ENCODE measurements around the gene SHMT2.

The SHMT2 gene

GRCh38 chr12:57190821-57191220 is 38.7 kb upstream of the SHMT2 start:
- TF ChIP-seq CTCF (conservative IDR thresholded peaks at IDR 0.05; ENCODE audit: low read depth), result no peak
- H3K27ac ChIP-seq, result peak overlapping the region; percentile 59
- ChIA-PET CTCF (interaction anchor here (0.7 to 0.9 kb wide), 2 partner anchors 15 to 16 kb away, joined by 3 to 4 read pairs; no protein-coding TSS in a partner anchor), POLR2A (ENCODE audit: low non-redundant PET) (no interaction called here)
- DNase-seq (ENCODE audit: low spot score), result no peak

GRCh38 chr12:57191410-57191809 is 38.1 kb upstream of the SHMT2 start:
- no peak for TF ChIP-seq CTCF (conservative IDR thresholded peaks at IDR 0.05; ENCODE audit: low read depth)
- peak overlapping the region; percentile 59 for H3K27ac ChIP-seq
- ChIA-PET CTCF (interaction anchor here (0.9 kb wide), 1 partner anchor 15 kb away, joined by 3 read pairs; no protein-coding TSS in a partner anchor), POLR2A (ENCODE audit: low non-redundant PET) (no interaction called here)
- no peak for DNase-seq (ENCODE audit: low spot score)

GRCh38 chr12:57192920-57193319 is 36.6 kb upstream of the SHMT2 start:
- peak overlapping the region; percentile 9; the same call in 1 of the 2 replicates for H3K27ac ChIP-seq
- no peak for DNase-seq (ENCODE audit: low spot score)
- TF ChIP-seq CTCF (conservative IDR thresholded peaks at IDR 0.05; ENCODE audit: low read depth), result no peak
- ChIA-PET POLR2A (ENCODE audit: low non-redundant PET) (no interaction called here), CTCF (no interaction called here)

- ChIA-PET CTCF (interaction anchor here (0.6 kb wide), 1 partner anchor 121 kb away, joined by 3 read pairs; no protein-coding TSS in a partner anchor), POLR2A (ENCODE audit: low non-redundant PET) (interaction anchor here (0.6 kb wide), 1 partner anchor 25 kb away, joined by 4 read pairs; no protein-coding TSS in a partner anchor)
- peak overlapping the region; percentile 9 for H3K27ac ChIP-seq
- TF ChIP-seq CTCF (conservative IDR thresholded peaks at IDR 0.05; ENCODE audit: low read depth), result no peak
- no peak for DNase-seq (ENCODE audit: low spot score)
Observed at GRCh38 chr12:57193706-57194245, 35.7 kb upstream of the SHMT2 start.

- TF ChIP-seq CTCF (conservative IDR thresholded peaks at IDR 0.05; ENCODE audit: low read depth), result no peak
- DNase-seq (ENCODE audit: low spot score), result no peak
- POLR2A ChIA-PET (ENCODE audit: low non-redundant PET), result no interaction called here
- peak overlapping the region; percentile 9 for H3K27ac ChIP-seq
- CTCF ChIA-PET, result interaction anchor here (0.6 kb wide), 1 partner anchor 121 kb away, joined by 3 read pairs; no protein-coding TSS in a partner anchor
Observed at GRCh38 chr12:57194253-57194652, 35.3 kb upstream of the SHMT2 start.

GRCh38 chr12:57195186-57195585 is 34.3 kb upstream of the SHMT2 start:
- no peak overlapping the region; the same call in 1 of the 2 replicates for H3K27ac ChIP-seq
- no peak for DNase-seq (ENCODE audit: low spot score)
- ChIA-PET CTCF (no interaction called here), POLR2A (ENCODE audit: low non-redundant PET) (no interaction called here)
- no peak for TF ChIP-seq CTCF (conservative IDR thresholded peaks at IDR 0.05; ENCODE audit: low read depth)
